ENCODE measurements around the gene PITPNM2.

Gene PITPNM2

GRCh38 chr12:123143736-123144461 is 7.0 kb downstream of the PITPNM2 start:
- no peak for DNase-seq (ENCODE audit: low spot score)

DNA sequence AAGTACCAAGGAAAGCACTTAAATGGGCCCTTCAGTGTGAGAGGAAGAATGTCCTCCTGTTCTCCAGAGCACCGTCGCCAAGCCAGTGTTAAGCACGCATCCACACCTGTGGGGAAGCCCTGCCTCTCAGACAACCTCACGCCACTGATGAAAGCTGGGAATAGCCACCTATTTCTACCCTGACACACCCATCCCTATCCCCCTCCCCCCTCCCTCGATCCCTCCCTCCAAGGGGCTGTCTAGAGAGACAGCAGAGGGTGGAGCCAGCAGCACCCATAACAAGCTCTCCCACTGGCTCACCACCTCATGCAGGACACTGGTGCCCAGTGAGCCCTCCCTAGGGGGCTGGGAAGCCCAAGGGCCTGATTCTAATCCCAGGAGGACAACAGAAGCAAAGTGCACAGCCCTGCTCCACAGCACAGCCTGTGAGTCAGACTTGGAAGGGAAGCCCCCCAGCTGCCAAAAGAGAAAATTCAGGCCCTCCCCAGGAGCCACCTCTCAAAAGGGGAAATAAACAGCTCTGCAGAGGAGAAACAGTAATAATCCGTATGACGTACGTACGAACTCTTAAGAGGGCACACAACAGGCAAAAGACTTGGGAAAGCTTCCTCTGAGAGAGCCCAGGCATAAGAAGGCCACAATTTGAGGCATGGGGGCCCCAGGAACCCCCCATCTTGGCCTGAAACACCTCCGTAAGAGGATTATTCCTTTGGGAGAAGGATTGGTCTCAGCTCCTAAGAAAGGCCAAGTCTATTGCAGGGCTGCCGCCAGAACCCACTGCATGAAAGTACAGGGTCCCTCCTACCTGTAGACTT is 7.8 kb downstream of the PITPNM2 start:
- no peak for DNase-seq (ENCODE audit: low spot score)

DNA sequence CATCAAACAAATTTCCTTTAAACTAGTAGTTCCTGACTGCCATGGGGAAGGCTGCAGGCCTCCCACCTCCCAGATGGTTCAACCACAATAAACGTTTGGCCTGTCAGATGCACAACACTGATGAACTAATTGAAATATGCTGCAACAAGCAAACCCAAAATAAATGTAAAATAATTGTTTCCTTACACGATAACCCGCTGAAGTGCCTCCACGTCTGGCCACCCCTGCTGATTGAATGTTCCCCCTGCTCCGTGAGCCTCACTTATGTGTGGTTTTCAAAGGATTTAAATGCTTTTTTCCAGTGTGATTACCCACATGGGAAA is 8.4 kb downstream of the PITPNM2 start:
- no peak for DNase-seq (ENCODE audit: low spot score)

GRCh38 chr12:123141615-123142517 is 9.0 kb downstream of the PITPNM2 start:
- peak; percentile 67 for DNase-seq (ENCODE audit: low spot score)

DNA sequence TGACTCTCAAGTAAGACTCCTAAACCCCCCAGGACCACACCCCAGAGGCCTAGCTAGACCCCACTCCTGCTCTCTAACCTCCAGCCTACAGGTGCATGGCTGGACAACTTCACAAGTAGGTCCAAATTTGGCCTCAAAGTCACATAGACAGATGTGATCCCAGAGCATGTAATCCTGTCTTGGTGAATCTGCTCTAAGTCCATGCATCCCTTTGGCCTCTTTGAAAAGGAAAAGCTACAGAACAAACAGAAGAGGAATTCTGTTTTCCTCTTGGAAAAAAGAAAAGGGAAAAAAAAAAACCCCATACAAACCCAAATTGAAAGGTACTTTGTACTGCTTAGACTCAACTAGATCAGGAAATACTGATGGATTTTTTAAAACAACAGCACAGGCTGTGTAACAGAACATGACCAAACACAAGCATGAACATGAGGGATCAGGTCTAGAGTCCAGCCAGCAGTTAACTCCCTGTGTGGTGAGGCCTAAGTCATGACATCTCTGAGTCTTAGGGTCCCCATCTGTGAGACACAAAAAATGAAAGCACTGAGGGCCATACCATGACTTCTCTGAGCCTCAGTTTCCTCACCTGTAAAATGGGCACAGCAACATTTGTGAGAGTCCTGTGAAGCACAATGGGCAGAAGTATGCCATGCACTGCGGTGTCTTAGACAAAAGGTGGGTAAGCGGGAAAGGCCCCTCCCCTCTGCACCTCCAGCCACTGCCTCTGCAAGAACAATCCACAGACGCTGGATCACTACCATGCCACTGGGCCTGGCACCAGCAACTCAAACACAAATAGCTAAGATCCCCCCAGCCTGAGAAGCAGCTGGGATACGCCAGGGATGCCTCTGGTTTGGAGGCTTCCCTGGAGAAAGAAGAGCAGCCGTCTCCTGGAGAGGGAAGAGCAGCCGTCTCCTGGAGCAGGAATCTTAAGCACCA is 9.9 kb downstream of the PITPNM2 start:
- no peak for DNase-seq (ENCODE audit: low spot score)

GRCh38 chr12:123139926-123140675 is 10.8 kb downstream of the PITPNM2 start:
- peak; percentile 48 for DNase-seq (ENCODE audit: low spot score)

GRCh38 chr12:123135688-123136087 is 15.2 kb downstream of the PITPNM2 start:
- DNase-seq (ENCODE audit: low spot score), result no peak

- no peak for DNase-seq (ENCODE audit: low spot score)
Measured at GRCh38 chr12:123134826-123135225, 16.1 kb downstream of the PITPNM2 start.

GRCh38 chr12:123134271-123134671 is 16.6 kb downstream of the PITPNM2 start:
- DNase-seq (ENCODE audit: low spot score), result no peak

DNA sequence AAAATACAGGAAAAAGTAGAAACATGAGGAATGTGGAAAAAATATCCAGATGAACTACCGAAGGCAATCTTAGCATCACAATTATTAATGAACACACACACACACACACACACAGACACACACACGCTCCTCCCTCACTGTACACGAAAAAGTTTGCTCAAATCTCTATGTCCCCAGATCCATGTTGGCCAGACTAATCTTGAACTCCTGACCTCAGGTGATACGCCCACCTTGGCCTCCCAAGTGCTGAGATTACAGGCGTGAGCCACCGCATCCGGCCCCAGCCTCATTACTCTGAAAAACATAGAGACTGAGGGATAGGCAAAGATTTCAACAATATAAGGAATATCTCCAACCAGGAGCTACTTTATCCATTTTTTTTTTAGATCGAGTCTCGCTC is 17.2 kb downstream of the PITPNM2 start:
- DNase-seq (ENCODE audit: low spot score), result no peak

GRCh38 chr12:123132951-123133619 is 17.8 kb downstream of the PITPNM2 start:
- DNase-seq (ENCODE audit: low spot score), result no peak

GRCh38 chr12:123131879-123132402 is 18.9 kb downstream of the PITPNM2 start:
- no peak for DNase-seq (ENCODE audit: low spot score)

DNA sequence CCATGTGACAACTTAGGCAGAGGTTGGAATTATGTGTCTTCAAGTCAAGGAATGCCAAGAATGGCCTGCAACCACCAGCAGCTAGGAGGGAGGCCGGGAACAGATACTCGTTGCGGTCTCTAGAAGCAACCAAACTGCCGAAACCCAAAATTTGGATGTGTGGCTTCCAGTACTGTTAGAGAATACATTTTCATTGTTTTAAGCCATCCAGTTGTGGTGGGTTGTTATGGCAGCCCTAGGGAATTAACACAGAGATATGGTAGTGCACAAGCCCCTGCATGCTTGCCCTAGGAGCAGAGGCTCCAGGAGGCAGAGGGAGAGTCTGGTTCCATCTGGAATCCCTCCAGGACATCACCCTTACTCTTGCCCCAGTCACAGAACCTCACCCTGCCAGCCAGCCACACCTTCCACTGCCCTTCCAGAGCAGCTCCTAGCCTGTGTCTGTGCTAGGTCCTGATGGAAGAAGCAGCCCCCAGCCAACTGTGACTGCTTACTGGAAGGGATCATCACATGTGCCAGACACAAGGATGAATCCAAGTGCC is 19.5 kb downstream of the PITPNM2 start:
- DNase-seq (ENCODE audit: low spot score), result no peak

- DNase-seq (ENCODE audit: low spot score), result no peak
Measured at GRCh38 chr12:123129621-123130020, 21.3 kb downstream of the PITPNM2 start.

- DNase-seq (ENCODE audit: low spot score), result no peak
Measured at GRCh38 chr12:123127182-123127495, 23.8 kb downstream of the PITPNM2 start.

- peak; percentile 96 for DNase-seq (ENCODE audit: low spot score)
Measured at GRCh38 chr12:123126294-123127181, 24.4 kb downstream of the PITPNM2 start.

GRCh38 chr12:123122626-123123025 is 28.3 kb downstream of the PITPNM2 start:
- DNase-seq (ENCODE audit: low spot score), result no peak

DNA sequence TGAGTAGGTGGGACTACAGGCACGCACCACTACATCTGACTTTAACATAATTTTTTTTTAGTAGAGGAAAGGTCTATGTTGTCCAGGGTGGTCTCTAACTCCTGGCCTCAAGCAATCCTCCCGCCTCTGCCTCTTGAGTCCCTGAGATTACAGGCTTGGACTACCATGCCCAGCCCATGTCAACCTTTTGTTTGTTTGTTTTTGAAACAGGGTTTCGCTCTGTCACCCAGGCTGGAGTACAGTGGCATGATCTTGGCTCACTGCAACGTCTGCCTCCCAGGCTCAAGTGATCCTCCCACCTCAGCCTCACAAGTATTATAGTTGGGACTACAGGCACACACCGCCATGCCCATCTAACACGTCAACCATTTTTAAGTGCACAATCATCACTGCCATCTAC is 29.2 kb downstream of the PITPNM2 start:
- no peak for DNase-seq (ENCODE audit: low spot score)
